ENCODE results near the gene ARHGEF4. TPM values are rescaled to one million over a fixed set of nuclear protein-coding genes. Genes with fewer than 3 reads are reported as not detected.

ARHGEF4 gene
- total and polyA plus RNA-seq, 2 donors (not counting 3 experiments of a cell fraction or from before 2014, with no cell fraction given): not detected

- no peak for DNase-seq (ENCODE audit: low read depth, low spot score)
- no TSS peak for BruUV-seq (replicated peaks)
- Histone ChIP-seq H2AFZ (ENCODE audit: low read depth, low read length) (no peak overlapping the region), H3K4me1 (ENCODE audit: control insufficient read depth, extremely low read depth, insufficient read depth, low read length) (no peaks in the 10 kb centered on the region), H3K9ac (replicated peaks; ENCODE audit: extremely low read depth, insufficient read depth, low read length) (no peak overlapping the region), H3K36me3 (ENCODE audit: control insufficient read depth in 2 of 2, extremely low read depth in 1 of 2, insufficient read depth in 2 of 2, low read length in 2 of 2) (no peaks in the 10 kb centered on the region), H3K27ac (ENCODE audit: insufficient read depth, low read depth, low read length) (no peak overlapping the region), H3K4me2 (ENCODE audit: insufficient read depth, low read length) (no peak overlapping the region), H3K79me2 (ENCODE audit: control insufficient read depth, insufficient read depth, low read length) (no peaks in the 10 kb centered on the region), H3K9me1 (replicated peaks; ENCODE audit: control insufficient read depth, extremely low read depth, insufficient read depth, low read length) (no peaks in the 10 kb centered on the region), H3K27me3 (ENCODE audit: control insufficient read depth in 2 of 2, insufficient read depth in 2 of 2, low read length in 2 of 2) (peaks cover 0 to 2% of the 10 kb centered on the region in 2 experiments), H3K9me3 (replicated peaks; ENCODE audit: control insufficient read depth, insufficient read depth, low read length) (no peaks in the 10 kb centered on the region), H4K20me1 (replicated peaks; ENCODE audit: control insufficient read depth, extremely low read depth, insufficient read depth, low read length) (no peaks in the 10 kb centered on the region), H3K4me3 (replicated peaks in 1 of 3; ENCODE audit: insufficient read depth in 1 of 3, low read depth in 1 of 3, low read length in 3 of 3) (no peak overlapping the region)
- no peak for TF ChIP-seq JUN (IDR thresholded peaks at IDR 0.05; ENCODE audit: borderline replicate concordance, insufficient read depth, insufficient read length, low read depth)
- TF ChIP-seq FOS (IDR thresholded peaks at IDR 0.05; ENCODE audit: borderline replicate concordance, insufficient read depth, low read length): no peak
- TF ChIP-seq POLR2AphosphoS5 (IDR thresholded peaks at IDR 0.05; ENCODE audit: insufficient read depth, low read depth, low read length): no peak
- TF ChIP-seq MYC (IDR thresholded peaks at IDR 0.05; ENCODE audit: low read depth, low read length): no peak
- no peak for TF ChIP-seq MAX (IDR thresholded peaks at IDR 0.05; ENCODE audit: insufficient read depth, insufficient read length)
- TF ChIP-seq POLR2A (IDR thresholded peaks at IDR 0.05; ENCODE audit: low read depth, low read length): no peak
- no peak for TF ChIP-seq GATA2 (IDR thresholded peaks at IDR 0.05; ENCODE audit: insufficient read depth, insufficient read length, low read depth, low read length)
- TF ChIP-seq, protein P1, sequence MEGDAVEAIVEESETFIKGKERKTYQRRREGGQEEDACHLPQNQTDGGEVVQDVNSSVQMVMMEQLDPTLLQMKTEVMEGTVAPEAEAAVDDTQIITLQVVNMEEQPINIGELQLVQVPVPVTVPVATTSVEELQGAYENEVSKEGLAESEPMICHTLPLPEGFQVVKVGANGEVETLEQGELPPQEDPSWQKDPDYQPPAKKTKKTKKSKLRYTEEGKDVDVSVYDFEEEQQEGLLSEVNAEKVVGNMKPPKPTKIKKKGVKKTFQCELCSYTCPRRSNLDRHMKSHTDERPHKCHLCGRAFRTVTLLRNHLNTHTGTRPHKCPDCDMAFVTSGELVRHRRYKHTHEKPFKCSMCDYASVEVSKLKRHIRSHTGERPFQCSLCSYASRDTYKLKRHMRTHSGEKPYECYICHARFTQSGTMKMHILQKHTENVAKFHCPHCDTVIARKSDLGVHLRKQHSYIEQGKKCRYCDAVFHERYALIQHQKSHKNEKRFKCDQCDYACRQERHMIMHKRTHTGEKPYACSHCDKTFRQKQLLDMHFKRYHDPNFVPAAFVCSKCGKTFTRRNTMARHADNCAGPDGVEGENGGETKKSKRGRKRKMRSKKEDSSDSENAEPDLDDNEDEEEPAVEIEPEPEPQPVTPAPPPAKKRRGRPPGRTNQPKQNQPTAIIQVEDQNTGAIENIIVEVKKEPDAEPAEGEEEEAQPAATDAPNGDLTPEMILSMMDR (IDR thresholded peaks at IDR 0.05; ENCODE audit: extremely low read depth in 1 of 2, insufficient read depth in 1 of 2, low read depth in 1 of 2, low read length in 2 of 2): no peak
- TF ChIP-seq EZH2 (IDR thresholded peaks at IDR 0.05; ENCODE audit: borderline replicate concordance, low read depth, low read length, severe bottlenecking): no peak
- intact Hi-C loops (cut with micrococcal nuclease) (no loop called here), dilution Hi-C loops (cut with MboI; ENCODE audit: extremely low pct_ligation_motif_present, low sequenced_read_pairs) (no loop called here)
- ChIA-PET CTCF (interaction anchor here (7.2 kb wide), 1 partner anchor 75 kb away, joined by 141 read pairs; no protein-coding TSS in a partner anchor), POLR2A (no interaction called here)
- FAIRE-seq: no peak
Measured at GRCh38 chr2:130871843-130872740, 35.4 kb downstream of the ARHGEF4 start.

All from endothelial cell of umbilical vein (primary cell).